Endothelial cell of umbilical vein (primary cell): ENCODE data around the gene ANAPC16. TPM values are rescaled to one million over a fixed set of nuclear protein-coding genes. Genes with fewer than 3 reads are reported as not detected.

Source experiments
- BruUV-seq: library from RNA; stranded (reverse); fragments of 400-500 nt; replicated peaks from 2 replicates; lab custom pipeline; 2021; lab: Mats Ljungman, UMichigan
- CTCF ChIA-PET: fragments of 300-600, 350-600 bp; sonication (Branson Sonifier 250); formaldehyde crosslinking; loops from one replicate; lab custom pipeline; 2021; ENCODE audit warnings: antibody characterized with exemption, inconsistent platforms; lab: Charles Lee
- POLR2A ChIA-PET: fragments of 300-600, 350-600 bp; sonication (Branson Sonifier 250); formaldehyde crosslinking; loops from one replicate; lab custom pipeline; 2021; ENCODE audit warnings: antibody characterized with exemption, inconsistent platforms; lab: Charles Lee
- DNase-seq: peaks from one replicate; pipeline ENCODE4 v3.0.0-alpha.2; 2011; ENCODE audit warnings: low read depth, low spot score
- FAIRE-seq: peaks from 2 replicates; lab custom pipeline; 2011; peaks lifted over from hg19 to GRCh38; lab: Jason Lieb, UNC
- H2AFZ ChIP-seq: 2 replicates; pipeline ENCODE4 v1.6.0; 2012; ENCODE audit warnings: low read depth, low read length, control low read depth, inconsistent platforms
- H3K27ac ChIP-seq: 2 replicates; pipeline ENCODE4 v1.5.1; 2011; ENCODE audit warnings: low read depth, mild to moderate bottlenecking, control low read depth, low read length, moderate library complexity; ENCODE audit not compliant: insufficient read depth
- H3K27me3 ChIP-seq, 2 experiments: 2 replicates each; pipeline versions ENCODE4 v1.6.0 to v1.6.1; 2011; ENCODE audit warnings: low read length in 2 of 2, mixed read lengths in 1 of 2; ENCODE audit not compliant: control insufficient read depth in 2 of 2, insufficient read depth in 2 of 2
- H3K36me3 ChIP-seq, 2 experiments: 2 replicates in 1 of 2; 3 replicates in 1 of 2; pipeline ENCODE4 v1.5.1; 2011; ENCODE audit warnings: low read length in 2 of 2, mild to moderate bottlenecking in 1 of 2, moderate library complexity in 1 of 2; ENCODE audit not compliant: control insufficient read depth in 2 of 2, insufficient read depth in 2 of 2; ENCODE audit errors: extremely low read depth in 1 of 2
- H3K4me1 ChIP-seq: 3 replicates; pipeline ENCODE4 v1.5.1; 2011; ENCODE audit warnings: mild to moderate bottlenecking, low read length; ENCODE audit not compliant: control insufficient read depth, insufficient read depth; ENCODE audit errors: extremely low read depth
- H3K4me2 ChIP-seq: 2 replicates; pipeline ENCODE4 v1.6.1; 2011; ENCODE audit warnings: low read length, control low read depth, mixed read lengths; ENCODE audit not compliant: insufficient read depth
- H3K4me3 ChIP-seq, 3 experiments: fragments of 200-600 bp in 1 of 3; sonication (generic), shearing (Covaris generic) in 1 of 3; replicated peaks in 1 of 3; 2 replicates each; pipeline ENCODE4 v1.5.1; 2011 to 2016; ENCODE audit warnings: control low read depth in 3 of 3, low read length in 3 of 3, mild to moderate bottlenecking in 2 of 3, inconsistent platforms in 1 of 3, low read depth in 1 of 3, moderate library complexity in 1 of 3; ENCODE audit not compliant: insufficient read depth in 1 of 3
- H3K79me2 ChIP-seq: 2 replicates; pipeline ENCODE4 v1.6.0; 2012; ENCODE audit warnings: low read length, inconsistent platforms; ENCODE audit not compliant: control insufficient read depth, insufficient read depth
- H3K9ac ChIP-seq: replicated peaks from 2 replicates; pipeline ENCODE3; 2011; ENCODE audit warnings: low read length, control low read depth; ENCODE audit not compliant: insufficient read depth; ENCODE audit errors: extremely low read depth
- H3K9me1 ChIP-seq: replicated peaks from 3 replicates; pipeline ENCODE4 v1.6.0; 2011; ENCODE audit warnings: mild to moderate bottlenecking, low read length; ENCODE audit not compliant: control insufficient read depth, insufficient read depth; ENCODE audit errors: extremely low read depth
- H3K9me3 ChIP-seq: replicated peaks from 2 replicates; pipeline ENCODE4 v1.5.1; 2012; ENCODE audit warnings: low read length, inconsistent platforms; ENCODE audit not compliant: control insufficient read depth, insufficient read depth
- H4K20me1 ChIP-seq: replicated peaks from 2 replicates; pipeline ENCODE3; 2011; ENCODE audit warnings: mild to moderate bottlenecking, low read length; ENCODE audit not compliant: control insufficient read depth, insufficient read depth; ENCODE audit errors: extremely low read depth
- EZH2 ChIP-seq: IDR thresholded peaks from 2 replicates; pipeline ENCODE4 v1.6.1; 2012; ENCODE audit warnings: borderline replicate concordance, low read depth, mild to moderate bottlenecking, moderate library complexity, low read length, inconsistent platforms; ENCODE audit not compliant: severe bottlenecking
- FOS ChIP-seq: IDR thresholded peaks from 2 replicates; pipeline ENCODE4 v1.6.1; 2011; ENCODE audit warnings: mild to moderate bottlenecking, low read length, moderate library complexity, borderline replicate concordance; ENCODE audit not compliant: insufficient read depth
- GATA2 ChIP-seq: IDR thresholded peaks from 2 replicates; pipeline ENCODE4 v1.7.0; 2011; ENCODE audit warnings: low read depth, mild to moderate bottlenecking, moderate library complexity, mixed read lengths, low read length; ENCODE audit not compliant: insufficient read length, insufficient read depth
- JUN ChIP-seq: IDR thresholded peaks from 2 replicates; pipeline ENCODE4 v1.6.1; 2011; ENCODE audit warnings: borderline replicate concordance, low read depth; ENCODE audit not compliant: insufficient read length, insufficient read depth
- MAX ChIP-seq: IDR thresholded peaks from 2 replicates; pipeline ENCODE4 v1.6.1; 2011; ENCODE audit not compliant: insufficient read depth, insufficient read length
- MYC ChIP-seq: IDR thresholded peaks from one replicate; pipeline ENCODE4 v1.6.1; 2011; ENCODE audit warnings: mild to moderate bottlenecking, low read depth, low read length
- POLR2A ChIP-seq: IDR thresholded peaks from 2 replicates; pipeline ENCODE4 v1.6.1; 2012; ENCODE audit warnings: low read depth, mild to moderate bottlenecking, control low read depth, low read length
- POLR2AphosphoS5 ChIP-seq: IDR thresholded peaks from 2 replicates; pipeline ENCODE4 v1.6.1; 2012; ENCODE audit warnings: low read depth, mild to moderate bottlenecking, control low read depth, low read length, moderate library complexity; ENCODE audit not compliant: insufficient read depth
- dilution Hi-C: fragments of 300-500 bp; cut with MboI; formaldehyde crosslinking; loops from one replicate; pipeline ENCODE4 v1.15.0; 2019; ENCODE audit warnings: low sequenced_read_pairs; ENCODE audit not compliant: extremely low pct_ligation_motif_present
- intact Hi-C: fragments of 100-400 bp; cut with micrococcal nuclease; formaldehyde crosslinking; loops from one replicate; pipeline ENCODE4 v1.10.0; 2022
- polyA plus RNA-seq, 4 experiments: library from polyadenylated mRNA; depleted of rRNA in 3 of 4; stranded (reverse) in 3 of 4; unstranded in 1 of 4; fragments of >200 nt; gene quantifications; 2 replicates each; pipeline versions ENCODE4 v1.2.1 to v1.2.3, GENCODE V29; 2011 to 2012; ENCODE audit warnings: missing spikeins in 1 of 4
- total RNA-seq: library from RNA; stranded (reverse); gene quantifications from 2 replicates; pipeline ENCODE4 v1.2.3, GENCODE V29; 2021
- TF ChIP-seq, protein P1 (sequence below), 2 donors: IDR thresholded peaks; 1 replicate in 1 of 2; 2 replicates in 1 of 2; pipeline ENCODE4 v1.5.1; 2011; ENCODE audit warnings: low read length in 2 of 2, mild to moderate bottlenecking in 2 of 2, moderate library complexity in 2 of 2, control low read depth in 1 of 2, inconsistent platforms in 1 of 2, low read depth in 1 of 2; ENCODE audit not compliant: insufficient read depth in 1 of 2; ENCODE audit errors: extremely low read depth in 1 of 2

Gene ANAPC16
- total and polyA plus RNA-seq, 2 donors (not counting 3 experiments of a cell fraction or from before 2014, with no cell fraction given): 38.1 to 44.4 TPM

- Histone ChIP-seq H3K36me3 (no peaks in the 10 kb centered on the region), H3K9ac (no peak overlapping the region), H3K27ac (no peak overlapping the region), H4K20me1 (no peaks in the 10 kb centered on the region), H3K9me3 (no peaks in the 10 kb centered on the region), H3K79me2 (no peaks in the 10 kb centered on the region), H3K4me3 (no peak overlapping the region), H3K4me1 (peaks cover 3% of the 10 kb centered on the region), H3K9me1 (no peaks in the 10 kb centered on the region), H3K4me2 (no peak overlapping the region), H2AFZ (no peak overlapping the region), H3K27me3 (no peaks in the 10 kb centered on the region)
- ChIA-PET CTCF (interaction anchor here (1.0 kb wide), 1 partner anchor 371 kb away, joined by 3 read pairs; no protein-coding TSS in a partner anchor), POLR2A (interaction anchor here (0.7 kb wide), 1 partner anchor 42 kb away, joined by 6 read pairs; no protein-coding TSS in a partner anchor)
- no TSS peak for BruUV-seq
- no peak for TF ChIP-seq EZH2
- TF ChIP-seq JUN: no peak
- no peak for TF ChIP-seq GATA2
- TF ChIP-seq, protein P1, sequence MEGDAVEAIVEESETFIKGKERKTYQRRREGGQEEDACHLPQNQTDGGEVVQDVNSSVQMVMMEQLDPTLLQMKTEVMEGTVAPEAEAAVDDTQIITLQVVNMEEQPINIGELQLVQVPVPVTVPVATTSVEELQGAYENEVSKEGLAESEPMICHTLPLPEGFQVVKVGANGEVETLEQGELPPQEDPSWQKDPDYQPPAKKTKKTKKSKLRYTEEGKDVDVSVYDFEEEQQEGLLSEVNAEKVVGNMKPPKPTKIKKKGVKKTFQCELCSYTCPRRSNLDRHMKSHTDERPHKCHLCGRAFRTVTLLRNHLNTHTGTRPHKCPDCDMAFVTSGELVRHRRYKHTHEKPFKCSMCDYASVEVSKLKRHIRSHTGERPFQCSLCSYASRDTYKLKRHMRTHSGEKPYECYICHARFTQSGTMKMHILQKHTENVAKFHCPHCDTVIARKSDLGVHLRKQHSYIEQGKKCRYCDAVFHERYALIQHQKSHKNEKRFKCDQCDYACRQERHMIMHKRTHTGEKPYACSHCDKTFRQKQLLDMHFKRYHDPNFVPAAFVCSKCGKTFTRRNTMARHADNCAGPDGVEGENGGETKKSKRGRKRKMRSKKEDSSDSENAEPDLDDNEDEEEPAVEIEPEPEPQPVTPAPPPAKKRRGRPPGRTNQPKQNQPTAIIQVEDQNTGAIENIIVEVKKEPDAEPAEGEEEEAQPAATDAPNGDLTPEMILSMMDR (IDR thresholded peaks at IDR 0.05; ENCODE audit: extremely low read depth in 1 of 2, insufficient read depth in 1 of 2, low read depth in 1 of 2, low read length in 2 of 2): no peak
- TF ChIP-seq FOS: no peak
- no peak for TF ChIP-seq MAX
- TF ChIP-seq MYC: no peak
- TF ChIP-seq POLR2AphosphoS5: no peak
- TF ChIP-seq POLR2A: no peak
- DNase-seq: no peak
- no peak for FAIRE-seq
- dilution Hi-C loops: no loop called here
- intact Hi-C loops: no loop called here
Observed at GRCh38 chr10:72267381-72267780, 51.6 kb downstream of the ANAPC16 start.
